ENCODE measurements around the gene SAT2. TPM values are rescaled to one million over a fixed set of nuclear protein-coding genes. Genes with fewer than 3 reads are reported as not detected.
A peak's percentile ranks its signal among the peaks of the same experiment; 100 is the strongest.

SAT2 gene
- total and polyA plus RNA-seq, 12 donors = 45.7 to 164 (median 69.0) TPM

DNA sequence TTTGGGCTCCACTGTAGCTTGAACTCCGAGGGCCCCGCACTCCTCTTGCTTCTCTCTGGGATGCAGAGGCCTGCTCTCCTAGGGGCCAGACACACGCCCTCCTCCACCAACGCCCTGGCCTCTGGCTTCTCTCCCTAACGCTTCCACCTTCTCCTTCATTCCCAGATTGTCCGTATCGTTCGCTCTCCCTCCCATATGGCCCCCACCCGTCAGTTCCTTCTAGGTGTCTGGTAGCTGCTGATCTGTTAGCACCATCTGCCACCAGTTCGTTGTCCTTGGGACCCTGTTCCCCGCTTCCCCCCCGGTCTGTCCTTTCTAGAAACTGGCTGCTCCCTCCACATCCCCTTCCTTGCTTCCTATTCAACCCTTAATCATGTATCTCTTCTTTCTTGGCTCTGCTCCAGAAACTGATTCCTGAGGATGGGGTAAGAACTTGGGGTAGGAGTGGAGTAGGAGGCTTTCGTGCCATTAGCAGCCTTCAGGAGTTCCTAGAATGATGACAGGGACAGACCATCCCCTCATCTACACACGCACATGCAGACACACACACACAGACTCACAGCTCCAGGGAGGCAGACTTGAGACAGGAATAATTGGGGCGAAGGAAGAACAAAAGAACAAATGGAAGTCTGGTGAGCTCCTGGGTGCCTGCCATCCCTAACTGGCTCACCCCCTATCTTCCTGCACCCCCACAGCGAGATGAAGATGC, 27.4 kb upstream of the SAT2 start:
- Histone ChIP-seq H3K36me3 (peaks cover 0 to 4% (median 0%) of the 10 kb centered on the region in 9 donors), H3K4me3 (no peak overlapping the region), H3K9me3 (no peaks in the 10 kb centered on the region), H3K27me3 (peaks cover 5 to 36% (median 20%) of the 10 kb centered on the region in 7 donors), H3K4me1 (peaks cover 6 to 37% (median 29%) of the 10 kb centered on the region in 9 donors), H3K27ac (no peak overlapping the region)
- intact Hi-C loops (cut with DNase I) = loop anchor here in 1 of 10 donors (5.0 kb wide), 1 partner anchor 32 kb away; the partner anchor contains the start of genes TP53 and WRAP53
- TF ChIP-seq, protein P1, sequence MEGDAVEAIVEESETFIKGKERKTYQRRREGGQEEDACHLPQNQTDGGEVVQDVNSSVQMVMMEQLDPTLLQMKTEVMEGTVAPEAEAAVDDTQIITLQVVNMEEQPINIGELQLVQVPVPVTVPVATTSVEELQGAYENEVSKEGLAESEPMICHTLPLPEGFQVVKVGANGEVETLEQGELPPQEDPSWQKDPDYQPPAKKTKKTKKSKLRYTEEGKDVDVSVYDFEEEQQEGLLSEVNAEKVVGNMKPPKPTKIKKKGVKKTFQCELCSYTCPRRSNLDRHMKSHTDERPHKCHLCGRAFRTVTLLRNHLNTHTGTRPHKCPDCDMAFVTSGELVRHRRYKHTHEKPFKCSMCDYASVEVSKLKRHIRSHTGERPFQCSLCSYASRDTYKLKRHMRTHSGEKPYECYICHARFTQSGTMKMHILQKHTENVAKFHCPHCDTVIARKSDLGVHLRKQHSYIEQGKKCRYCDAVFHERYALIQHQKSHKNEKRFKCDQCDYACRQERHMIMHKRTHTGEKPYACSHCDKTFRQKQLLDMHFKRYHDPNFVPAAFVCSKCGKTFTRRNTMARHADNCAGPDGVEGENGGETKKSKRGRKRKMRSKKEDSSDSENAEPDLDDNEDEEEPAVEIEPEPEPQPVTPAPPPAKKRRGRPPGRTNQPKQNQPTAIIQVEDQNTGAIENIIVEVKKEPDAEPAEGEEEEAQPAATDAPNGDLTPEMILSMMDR (IDR thresholded peaks at IDR 0.05) = no peak
- ATAC-seq (no peak), DNase-seq (no peak)
- WGBS, 2 donors = 68 to 75% methylated on average over 16 of the region's 16 CpGs

DNA sequence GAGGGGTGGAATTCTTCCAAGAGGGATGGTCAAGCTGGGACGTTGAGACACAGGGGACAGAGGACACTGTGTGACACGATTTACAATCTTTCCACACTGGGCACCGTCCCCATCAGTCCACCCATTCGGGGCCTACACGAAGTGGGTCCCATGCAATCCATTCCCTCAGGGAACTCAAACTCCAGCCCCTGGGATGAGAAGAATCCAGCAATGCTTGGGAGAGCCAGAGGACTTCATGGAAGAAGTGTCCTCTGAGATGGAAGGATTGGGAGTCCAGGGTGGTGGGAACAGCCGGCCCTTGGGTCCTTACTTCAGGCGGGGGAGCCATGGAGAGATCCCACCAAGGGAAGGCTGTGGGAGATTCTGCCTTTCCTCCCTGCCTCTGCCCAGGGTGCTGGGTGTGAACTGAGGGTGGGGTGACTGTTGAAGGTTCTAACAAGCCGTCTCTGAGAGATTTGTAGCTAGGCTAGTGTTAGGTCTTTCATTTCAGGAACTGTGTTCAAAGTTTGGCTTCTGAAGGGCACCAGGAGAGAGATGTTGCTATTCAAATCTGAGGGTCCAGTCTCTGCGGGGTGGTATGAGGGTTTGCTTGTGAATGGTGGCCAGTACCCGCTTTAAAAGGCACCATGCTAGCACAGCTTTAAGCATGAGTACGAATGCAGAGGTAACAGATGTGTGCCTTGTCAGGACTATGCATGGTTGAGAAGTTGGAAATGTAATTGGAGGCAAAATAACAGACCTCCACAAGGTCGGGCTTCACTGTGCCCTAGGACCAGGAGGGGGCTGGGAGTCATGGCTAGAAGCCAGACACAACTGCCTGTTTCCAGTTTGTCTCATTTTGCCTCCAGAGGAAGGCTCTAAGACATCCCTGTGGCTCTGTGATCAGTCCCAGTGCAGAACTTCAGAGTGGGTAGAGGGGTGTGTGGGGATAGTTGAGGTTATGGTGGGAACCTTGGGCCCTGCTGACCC, 25.1 kb upstream of the SAT2 start:
- Histone ChIP-seq H3K36me3 (peaks cover 0 to 4% (median 0%) of the 10 kb centered on the region in 9 donors), H3K27me3 (peaks cover 5 to 50% (median 33%) of the 10 kb centered on the region in 7 donors), H3K27ac (peak overlapping the region in 3 of 10 donors; percentile 19 to 78 (median 75)), H3K4me3 (peak overlapping the region in 3 of 10 donors; percentile 62 to 66 (median 63)), H3K4me1 (peaks cover 6 to 37% (median 30%) of the 10 kb centered on the region in 9 donors), H3K9me3 (no peaks in the 10 kb centered on the region)
- 54 to 60% methylated on average over 12 of the region's 12 CpGs for WGBS, 2 donors
- DNase-seq (no peak), ATAC-seq (no peak)
- intact Hi-C loops (cut with DNase I) = loop anchor here in 1 of 10 donors (5.0 kb wide), 1 partner anchor 35 kb away; the partner anchor contains the start of genes TP53 and WRAP53
- TF ChIP-seq, protein P1 (IDR thresholded peaks at IDR 0.05) = no peak

GRCh38 chr17:7651665-7652387, 24.2 kb upstream of the SAT2 start:
- Histone ChIP-seq H3K9me3 (no peaks in the 10 kb centered on the region), H3K27ac (peak overlapping the region; percentile 47 to 78 (median 62)), H3K4me1 (peaks cover 6 to 28% (median 25%) of the 10 kb centered on the region in 9 donors), H3K27me3 (peaks cover 5 to 50% (median 33%) of the 10 kb centered on the region in 7 donors), H3K4me3 (peak overlapping the region; percentile 8 to 66 (median 58)), H3K36me3 (peaks cover 0 to 4% (median 0%) of the 10 kb centered on the region in 9 donors)
- DNase-seq (peak; percentile 21 to 31), ATAC-seq (peak in 7 of 8 donors; percentile 7 to 55 (median 36))
- TF ChIP-seq, protein P1 (IDR thresholded peaks at IDR 0.05) = no peak
- intact Hi-C loops (cut with DNase I) = loop anchor here in 1 of 10 donors (5.0 kb wide), 1 partner anchor 35 kb away; the partner anchor contains the start of genes TP53 and WRAP53
- 5% methylated on average over 46 to 54 of the region's 54 CpGs for WGBS, 2 donors

All from heart right ventricle (tissue), 16 donors.